Measurements from ENCODE around the gene TOLLIP.
A peak's percentile ranks its signal among the peaks of the same experiment; 100 is the strongest.

Gene TOLLIP

DNA sequence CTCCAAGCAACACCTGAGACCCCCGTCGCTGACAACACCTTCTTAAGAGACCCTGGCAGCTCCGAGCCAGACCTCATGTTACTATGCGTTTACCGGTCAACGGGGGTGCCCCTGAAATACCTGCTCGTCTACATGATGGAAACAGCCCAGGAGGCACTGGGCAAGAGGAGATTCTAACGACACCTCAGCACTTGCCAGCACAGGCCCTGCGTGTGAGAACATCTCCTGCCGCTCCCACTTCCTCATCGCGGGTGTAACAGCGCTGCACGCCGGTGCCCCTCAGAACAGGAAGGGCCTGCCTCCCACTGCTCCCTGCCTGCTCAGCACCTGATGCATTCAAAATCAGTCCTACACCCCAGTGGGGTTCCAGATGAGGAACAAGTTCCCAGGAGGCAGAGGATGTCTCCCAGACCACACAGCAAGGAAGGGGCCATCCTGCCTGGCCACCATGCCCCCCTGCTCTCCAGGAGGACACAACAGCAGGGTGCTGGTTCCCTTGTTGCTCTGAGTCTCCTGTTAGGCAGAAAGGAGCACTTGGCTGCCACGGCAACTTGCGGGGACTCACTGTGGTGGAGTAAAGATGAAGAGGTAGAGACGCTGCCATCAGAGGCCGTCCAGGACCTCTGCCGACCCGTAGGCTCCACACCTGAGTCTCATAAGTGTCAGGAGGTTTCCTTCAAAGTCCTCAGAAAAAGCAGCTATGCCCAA is 2.1 kb downstream of the TOLLIP start:
- DNase-seq (ENCODE audit: low spot score): no peak
- Histone ChIP-seq H3K4me3 (no peak overlapping the region), H3K27ac (no peak overlapping the region)
- TF ChIP-seq, protein P1, sequence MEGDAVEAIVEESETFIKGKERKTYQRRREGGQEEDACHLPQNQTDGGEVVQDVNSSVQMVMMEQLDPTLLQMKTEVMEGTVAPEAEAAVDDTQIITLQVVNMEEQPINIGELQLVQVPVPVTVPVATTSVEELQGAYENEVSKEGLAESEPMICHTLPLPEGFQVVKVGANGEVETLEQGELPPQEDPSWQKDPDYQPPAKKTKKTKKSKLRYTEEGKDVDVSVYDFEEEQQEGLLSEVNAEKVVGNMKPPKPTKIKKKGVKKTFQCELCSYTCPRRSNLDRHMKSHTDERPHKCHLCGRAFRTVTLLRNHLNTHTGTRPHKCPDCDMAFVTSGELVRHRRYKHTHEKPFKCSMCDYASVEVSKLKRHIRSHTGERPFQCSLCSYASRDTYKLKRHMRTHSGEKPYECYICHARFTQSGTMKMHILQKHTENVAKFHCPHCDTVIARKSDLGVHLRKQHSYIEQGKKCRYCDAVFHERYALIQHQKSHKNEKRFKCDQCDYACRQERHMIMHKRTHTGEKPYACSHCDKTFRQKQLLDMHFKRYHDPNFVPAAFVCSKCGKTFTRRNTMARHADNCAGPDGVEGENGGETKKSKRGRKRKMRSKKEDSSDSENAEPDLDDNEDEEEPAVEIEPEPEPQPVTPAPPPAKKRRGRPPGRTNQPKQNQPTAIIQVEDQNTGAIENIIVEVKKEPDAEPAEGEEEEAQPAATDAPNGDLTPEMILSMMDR (IDR thresholded peaks at IDR 0.05): no peak

DNA sequence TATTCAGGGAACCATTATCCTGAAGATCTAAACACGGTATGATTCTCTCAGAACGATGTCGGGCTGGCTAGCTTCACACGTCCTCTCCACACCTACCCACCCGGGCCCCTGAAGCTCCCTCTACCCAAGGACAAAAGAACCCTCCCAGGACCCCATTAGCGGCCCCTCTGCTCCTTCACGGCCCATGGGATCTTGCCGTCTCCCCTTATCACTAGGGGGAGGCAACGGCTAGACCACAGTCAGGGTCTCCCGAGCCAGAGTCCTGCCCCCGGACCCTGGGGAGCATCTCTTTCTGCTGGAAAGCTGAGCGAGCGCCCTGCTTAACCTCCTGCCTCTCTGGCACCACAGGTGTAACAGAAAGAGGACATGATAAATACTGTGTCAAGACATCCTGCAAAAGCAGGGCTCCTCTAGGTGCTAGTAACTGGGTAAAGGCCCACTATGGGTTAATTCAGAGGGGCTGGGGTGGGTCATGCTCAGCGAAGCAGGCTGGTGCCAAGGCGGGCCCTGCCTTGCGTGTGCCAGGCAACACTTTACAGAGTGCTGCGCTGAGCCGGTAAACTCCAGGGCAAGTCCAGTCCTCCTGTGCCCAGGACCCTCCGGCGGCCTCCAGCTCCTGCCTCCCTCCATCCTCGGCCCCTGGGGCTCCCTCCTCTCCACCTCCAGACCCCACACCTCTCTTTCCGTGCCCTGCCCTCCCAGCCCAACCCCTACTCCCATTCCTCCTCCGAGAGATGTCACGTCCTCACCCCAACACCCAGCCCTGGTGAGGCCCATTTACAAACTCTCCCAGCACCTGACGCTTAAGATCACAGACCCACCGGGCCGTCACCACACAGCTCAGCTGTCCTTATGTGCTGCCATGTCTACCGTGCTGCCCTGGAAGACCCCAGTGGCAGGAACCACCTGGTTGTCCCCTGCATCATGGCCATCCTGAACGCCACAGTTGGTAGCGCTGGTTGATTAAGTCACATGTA is 3.0 kb downstream of the TOLLIP start:
- DNase-seq (ENCODE audit: low spot score): no peak
- TF ChIP-seq, protein P1 (IDR thresholded peaks at IDR 0.05): no peak
- H3K4me3 ChIP-seq: no peak overlapping the region
- no peak overlapping the region for H3K27ac ChIP-seq

DNA sequence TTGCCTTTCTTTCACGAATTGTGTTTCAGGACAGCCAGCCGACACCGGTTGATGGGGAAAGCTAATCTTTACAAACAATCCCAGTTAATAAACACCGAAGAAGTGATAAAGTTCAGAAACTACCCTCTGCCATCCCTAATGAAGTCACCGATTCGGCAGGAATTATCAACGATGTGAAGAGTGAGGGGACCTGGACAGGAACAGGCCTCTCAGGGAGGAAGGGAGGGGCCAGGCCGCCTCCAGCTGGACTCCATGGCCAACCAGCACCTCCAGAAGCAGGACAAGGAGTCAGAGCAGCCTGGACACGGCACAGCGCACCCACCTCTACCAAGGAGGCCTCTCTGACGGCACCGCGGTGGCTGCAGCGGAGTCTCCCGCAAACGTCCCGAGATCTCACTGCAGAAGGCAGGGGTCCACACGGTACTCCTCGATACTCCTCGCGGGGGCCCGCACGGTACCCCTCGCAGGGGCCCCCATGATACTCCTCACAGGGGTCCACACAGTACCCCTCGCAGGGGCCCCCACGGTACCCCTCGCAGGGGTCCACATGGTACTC is 3.9 kb downstream of the TOLLIP start:
- no peak overlapping the region for H3K4me3 ChIP-seq
- H3K27ac ChIP-seq: no peak overlapping the region
- no peak for DNase-seq (ENCODE audit: low spot score)
- TF ChIP-seq, protein P1 (IDR thresholded peaks at IDR 0.05): no peak

DNA sequence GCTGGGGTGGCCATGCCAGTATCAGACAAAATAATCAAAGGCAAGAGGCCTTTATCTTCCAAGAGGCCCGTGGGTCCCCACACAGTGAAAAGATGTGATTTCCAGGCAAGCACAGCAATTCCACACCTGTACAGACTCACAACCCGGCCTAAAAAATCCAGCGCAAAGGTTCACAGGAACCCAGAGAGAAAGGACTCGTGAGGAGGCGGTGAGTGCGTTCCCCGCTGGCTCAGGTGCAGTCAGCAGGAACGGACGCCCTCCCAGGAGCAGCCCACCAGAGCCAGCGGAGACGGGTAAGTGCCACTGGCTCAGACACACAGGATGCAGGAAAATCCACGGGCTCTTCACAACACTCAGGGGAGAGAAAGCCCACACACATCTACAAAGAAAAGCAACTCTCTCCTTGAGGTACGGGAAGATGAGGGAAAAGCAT is 4.4 kb downstream of the TOLLIP start:
- Histone ChIP-seq H3K4me3 (no peak overlapping the region), H3K27ac (no peak overlapping the region)
- DNase-seq (ENCODE audit: low spot score): no peak
- TF ChIP-seq, protein P1 (IDR thresholded peaks at IDR 0.05): no peak

DNA sequence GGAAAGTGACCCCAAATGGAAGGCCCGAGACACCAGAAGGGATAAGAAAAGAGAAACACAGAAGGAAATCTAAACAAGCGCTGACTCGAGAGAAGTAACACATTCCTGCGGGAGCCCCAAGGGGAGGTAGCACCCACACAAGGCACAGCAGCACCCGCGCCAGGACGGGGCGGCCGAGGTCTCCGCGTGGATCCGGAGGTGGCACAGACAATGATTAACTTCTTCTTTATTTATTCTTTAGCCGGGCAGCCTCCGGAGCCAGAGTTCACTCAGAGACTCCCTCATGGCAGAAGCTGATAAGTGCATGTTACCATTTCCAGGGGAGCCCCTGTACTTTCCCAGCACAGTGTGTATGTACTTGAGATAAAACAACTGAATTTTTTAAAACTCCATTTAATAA is 5.1 kb downstream of the TOLLIP start:
- TF ChIP-seq, protein P1 (IDR thresholded peaks at IDR 0.05): no peak
- DNase-seq (ENCODE audit: low spot score): peak; percentile 56

DNA sequence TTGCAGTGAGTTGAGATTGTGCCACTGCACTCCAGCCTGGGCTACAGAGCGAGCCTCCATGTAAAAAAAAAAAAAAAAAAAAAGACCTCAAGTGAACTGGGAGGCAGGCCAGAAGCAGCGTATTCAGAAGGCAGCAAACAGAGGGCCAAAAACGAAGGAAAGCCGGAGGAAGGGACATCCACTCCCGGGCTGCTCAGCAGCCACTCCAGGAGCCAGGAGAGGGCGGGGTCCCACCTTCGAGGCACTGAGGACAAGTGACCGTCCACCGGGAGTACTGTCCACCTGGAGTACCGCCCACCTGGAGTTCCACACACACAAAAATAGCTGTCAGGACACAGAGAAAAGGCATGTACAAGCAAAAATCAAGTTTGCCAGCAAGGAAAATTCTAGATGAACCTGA is 5.5 kb downstream of the TOLLIP start:
- TF ChIP-seq, protein P1 (IDR thresholded peaks at IDR 0.05): no peak
- DNase-seq (ENCODE audit: low spot score): no peak
- Histone ChIP-seq H3K27ac (peak overlapping the region in 1 of 2 donors; percentile 3), H3K4me3 (no peak overlapping the region)

More for the DNA sequence above, 5.1 kb downstream of the TOLLIP start:
- no peak overlapping the region for H3K4me3 ChIP-seq
- peak overlapping the region in 1 of 2 donors; percentile 3 for H3K27ac ChIP-seq

Measured in coronary artery (tissue), 2 donors.